Liver (tissue), 9 donors: Measurements from ENCODE around the gene DDX41. TPM values are rescaled to one million over a fixed set of nuclear protein-coding genes. Genes with fewer than 3 reads are reported as not detected.

ENCODE experiments used
- DNase-seq: peaks from one replicate; pipeline ENCODE4 v3.0.0-alpha.2; 2017; ENCODE audit warnings: low spot score
- H3K27ac ChIP-seq, 2 donors: one replicate each; pipeline ENCODE4 v1.7.0; 2013; ENCODE audit warnings: inconsistent platforms in 2 of 2, low read length in 2 of 2, control low read depth in 1 of 2, low read depth in 1 of 2, mild to moderate bottlenecking in 1 of 2
- H3K27me3 ChIP-seq, 4 donors: one replicate each; pipeline versions ENCODE4 v1.6.1 to v1.7.0; 2013; ENCODE audit warnings: low read length in 3 of 4, inconsistent platforms in 1 of 4, mild to moderate bottlenecking in 1 of 4, moderate library complexity in 1 of 4; ENCODE audit not compliant: control insufficient read depth in 4 of 4, insufficient read depth in 4 of 4
- H3K36me3 ChIP-seq, 4 donors: one replicate each; pipeline versions ENCODE4 v1.6.1 to v1.7.0; 2013; ENCODE audit warnings: low read length in 3 of 4, mild to moderate bottlenecking in 3 of 4, low read depth in 1 of 4, moderate library complexity in 1 of 4; ENCODE audit not compliant: control insufficient read depth in 4 of 4, insufficient read depth in 3 of 4
- H3K4me1 ChIP-seq, 4 donors: one replicate each; pipeline versions ENCODE4 v1.6.1 to v1.7.0; 2013; ENCODE audit warnings: low read length in 3 of 4, mild to moderate bottlenecking in 3 of 4, moderate library complexity in 1 of 4; ENCODE audit not compliant: control insufficient read depth in 4 of 4, insufficient read depth in 4 of 4
- H3K4me3 ChIP-seq, 3 donors: one replicate each; pipeline versions ENCODE4 v1.6.1 to v1.7.0; 2013; ENCODE audit warnings: low read length in 3 of 3, control low read depth in 1 of 3, low read depth in 1 of 3, mild to moderate bottlenecking in 1 of 3
- H3K9ac ChIP-seq, 2 donors: one replicate each; pipeline ENCODE4 v1.7.0; 2013; ENCODE audit warnings: low read length in 2 of 2, mild to moderate bottlenecking in 2 of 2, moderate library complexity in 2 of 2, control low read depth in 1 of 2, low read depth in 1 of 2
- H3K9me3 ChIP-seq, 4 donors: one replicate each; pipeline versions ENCODE4 v1.6.1 to v1.7.0; 2013; ENCODE audit warnings: low read length in 3 of 4; ENCODE audit not compliant: control insufficient read depth in 4 of 4
- CTCF ChIP-seq: fragments of 150-350 bp; IDR thresholded peaks from 2 replicates; pipeline ENCODE4 v1.5.1; 2017; ENCODE audit warnings: improper control_type of control experiment, low read depth, low read length; ENCODE audit not compliant: missing input control
- EGR1 ChIP-seq, 2 donors: IDR thresholded peaks; 2 replicates each; pipeline ENCODE4 v1.6.1; 2016 to 2018; ENCODE audit warnings: antibody characterized with exemption in 2 of 2, low read depth in 2 of 2
- FOXA1 ChIP-seq: IDR thresholded peaks from 2 replicates; pipeline ENCODE4 v1.6.1; 2016; ENCODE audit warnings: antibody characterized with exemption
- FOXA2 ChIP-seq: IDR thresholded peaks from 2 replicates; pipeline ENCODE4 v1.6.1; 2016; ENCODE audit warnings: antibody characterized with exemption
- GABPA ChIP-seq, 2 donors: IDR thresholded peaks in 1 of 2; conservative IDR thresholded peaks in 1 of 2; 2 replicates each; pipeline ENCODE4 v1.6.1; 2016; ENCODE audit warnings: antibody characterized with exemption in 2 of 2, mild to moderate bottlenecking in 1 of 2, moderate library complexity in 1 of 2
- HNF4A ChIP-seq, 2 donors: conservative IDR thresholded peaks; 2 replicates each; pipeline ENCODE4 v1.6.1; 2016; ENCODE audit warnings: antibody characterized with exemption in 2 of 2, mild to moderate bottlenecking in 2 of 2
- HNF4G ChIP-seq: IDR thresholded peaks from 2 replicates; pipeline ENCODE4 v1.6.1; 2016; ENCODE audit warnings: antibody characterized with exemption
- JUND ChIP-seq, 2 donors: IDR thresholded peaks; 2 replicates each; pipeline ENCODE4 v1.6.1; 2016; ENCODE audit warnings: antibody characterized with exemption in 2 of 2
- MAX ChIP-seq: IDR thresholded peaks from 2 replicates; pipeline ENCODE4 v1.6.1; 2016; ENCODE audit warnings: antibody characterized with exemption
- NR2F2 ChIP-seq: IDR thresholded peaks from 2 replicates; pipeline ENCODE4 v1.6.1; 2016; ENCODE audit warnings: antibody characterized with exemption
- RXRA ChIP-seq, 2 donors: IDR thresholded peaks; 2 replicates each; pipeline ENCODE4 v1.6.1; 2017 to 2018; ENCODE audit warnings: antibody characterized with exemption in 2 of 2, mild to moderate bottlenecking in 1 of 2
- SP1 ChIP-seq: IDR thresholded peaks from 2 replicates; pipeline ENCODE4 v1.6.1; 2018; ENCODE audit warnings: antibody characterized with exemption, mild to moderate bottlenecking
- TAF1 ChIP-seq: conservative IDR thresholded peaks from 2 replicates; pipeline ENCODE4 v1.6.1; 2016; ENCODE audit warnings: antibody characterized with exemption, mild to moderate bottlenecking
- YY1 ChIP-seq: IDR thresholded peaks from 2 replicates; pipeline ENCODE4 v1.6.1; 2016; ENCODE audit warnings: antibody characterized with exemption, mild to moderate bottlenecking
- ZBTB33 ChIP-seq: IDR thresholded peaks from 2 replicates; pipeline ENCODE4 v1.6.1; 2016; ENCODE audit warnings: antibody characterized with exemption
- WGBS: extraction: QIAGEN DNeasy Blood & Tissue Kit; methylation state at CpG from one replicate; pipeline ENCODE4 v1.1.7; 2013; 5-methylcytosine and 5-hydroxymethylcytosine counted together
- polyA plus RNA-seq, 2 donors: library from polyadenylated mRNA; stranded (reverse) in 1 of 2; unstranded in 1 of 2; fragments of 200-250 nt in 1 of 2; fragments of >200 nt in 1 of 2; fragmentation: Nextera tagmentation in 1 of 2; extraction: Ambion mirVana in 1 of 2; gene quantifications; one replicate each; pipeline versions ENCODE4 v1.2.1 to v1.2.3, GENCODE V29; 2013 to 2015
- total RNA-seq, 2 donors: library from RNA; depleted of rRNA; stranded (reverse); fragments of >200 nt; gene quantifications; one replicate each; pipeline ENCODE4 v1.2.3, GENCODE V29; 2014
- TF ChIP-seq, protein P1 (sequence below): IDR thresholded peaks from 2 replicates; pipeline ENCODE4 v1.6.1; 2016; ENCODE audit warnings: antibody characterized with exemption, mild to moderate bottlenecking
- TF ChIP-seq, protein P2 (sequence below): IDR thresholded peaks from 2 replicates; pipeline ENCODE4 v1.6.1; 2016; ENCODE audit warnings: antibody characterized with exemption
- donor health status: healthy.
- donor health status: healthy.
- donor health status: healthy.
- donor health status: healthy.
- donor health status: healthy.

DDX41 gene
- total and polyA plus RNA-seq, 4 donors = 20.4 to 58.5 (median 45.6) TPM

DNA sequence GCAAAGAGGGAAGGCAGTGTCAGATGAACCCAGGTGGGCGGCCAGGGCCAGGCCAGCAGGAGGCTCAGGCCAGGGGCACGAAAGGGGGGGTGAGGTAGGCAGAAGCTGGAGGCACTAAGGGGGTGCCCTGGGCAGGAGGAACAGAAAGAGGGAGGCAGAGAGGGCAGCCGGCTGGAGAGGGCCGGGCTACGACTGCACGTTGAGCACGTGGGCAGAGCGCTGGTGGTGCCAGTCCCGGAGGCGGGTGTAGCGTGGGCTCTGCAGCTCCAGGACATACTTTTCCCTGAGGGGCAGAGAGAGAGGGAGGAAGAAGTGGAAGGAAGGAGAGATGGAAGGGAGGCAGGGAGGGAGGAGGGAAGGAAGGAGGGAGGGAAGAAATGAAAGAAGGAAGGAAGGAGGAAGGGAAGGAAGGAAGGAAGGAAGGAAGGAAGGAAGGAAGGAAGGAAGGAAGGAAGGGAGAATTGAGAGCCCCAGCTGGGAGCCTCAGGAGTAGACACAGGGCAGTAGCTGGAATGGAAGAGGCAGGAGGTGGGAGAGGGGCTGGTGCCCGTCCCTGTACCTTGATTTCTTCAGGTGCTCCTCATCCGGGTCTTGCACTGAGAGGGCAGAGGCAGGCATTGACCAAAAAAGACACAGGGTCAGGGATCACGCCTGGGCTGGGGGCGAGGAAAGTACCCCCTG, 26.3 kb downstream of the DDX41 start:
- TF ChIP-seq HNF4A (conservative IDR thresholded peaks at IDR 0.05) (no peak), EGR1 (IDR thresholded peaks at IDR 0.05; ENCODE audit: low read depth in 2 of 2) (no peak), MAX (no peak), FOXA2 (no peak)
- Histone ChIP-seq H3K27me3 (no peaks in the 10 kb centered on the region), H3K4me1 (peaks cover 0 to 4% (median 0%) of the 10 kb centered on the region in 4 donors), H3K9ac (no peak overlapping the region), H3K9me3 (no peaks in the 10 kb centered on the region), H3K4me3 (no peak overlapping the region), H3K27ac (no peak overlapping the region), H3K36me3 (peaks cover 0 to 4% (median under 1%) of the 10 kb centered on the region in 4 donors)
- no peak for DNase-seq
- WGBS = 89% methylated on average over 15 of the region's 15 CpGs

- H3K4me3 ChIP-seq = no peak overlapping the region
- no peak for DNase-seq
- no peaks in the 10 kb centered on the region for H3K4me1 ChIP-seq
- peaks cover 0 to 4% (median under 1%) of the 10 kb centered on the region in 4 donors for H3K36me3 ChIP-seq
- H3K9me3 ChIP-seq = no peaks in the 10 kb centered on the region
- TF ChIP-seq, protein P1, sequence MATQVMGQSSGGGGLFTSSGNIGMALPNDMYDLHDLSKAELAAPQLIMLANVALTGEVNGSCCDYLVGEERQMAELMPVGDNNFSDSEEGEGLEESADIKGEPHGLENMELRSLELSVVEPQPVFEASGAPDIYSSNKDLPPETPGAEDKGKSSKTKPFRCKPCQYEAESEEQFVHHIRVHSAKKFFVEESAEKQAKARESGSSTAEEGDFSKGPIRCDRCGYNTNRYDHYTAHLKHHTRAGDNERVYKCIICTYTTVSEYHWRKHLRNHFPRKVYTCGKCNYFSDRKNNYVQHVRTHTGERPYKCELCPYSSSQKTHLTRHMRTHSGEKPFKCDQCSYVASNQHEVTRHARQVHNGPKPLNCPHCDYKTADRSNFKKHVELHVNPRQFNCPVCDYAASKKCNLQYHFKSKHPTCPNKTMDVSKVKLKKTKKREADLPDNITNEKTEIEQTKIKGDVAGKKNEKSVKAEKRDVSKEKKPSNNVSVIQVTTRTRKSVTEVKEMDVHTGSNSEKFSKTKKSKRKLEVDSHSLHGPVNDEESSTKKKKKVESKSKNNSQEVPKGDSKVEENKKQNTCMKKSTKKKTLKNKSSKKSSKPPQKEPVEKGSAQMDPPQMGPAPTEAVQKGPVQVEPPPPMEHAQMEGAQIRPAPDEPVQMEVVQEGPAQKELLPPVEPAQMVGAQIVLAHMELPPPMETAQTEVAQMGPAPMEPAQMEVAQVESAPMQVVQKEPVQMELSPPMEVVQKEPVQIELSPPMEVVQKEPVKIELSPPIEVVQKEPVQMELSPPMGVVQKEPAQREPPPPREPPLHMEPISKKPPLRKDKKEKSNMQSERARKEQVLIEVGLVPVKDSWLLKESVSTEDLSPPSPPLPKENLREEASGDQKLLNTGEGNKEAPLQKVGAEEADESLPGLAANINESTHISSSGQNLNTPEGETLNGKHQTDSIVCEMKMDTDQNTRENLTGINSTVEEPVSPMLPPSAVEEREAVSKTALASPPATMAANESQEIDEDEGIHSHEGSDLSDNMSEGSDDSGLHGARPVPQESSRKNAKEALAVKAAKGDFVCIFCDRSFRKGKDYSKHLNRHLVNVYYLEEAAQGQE = no peak
- TF ChIP-seq YY1 = no peak
- TF ChIP-seq CTCF = no peak
- TF ChIP-seq RXRA (IDR thresholded peaks at IDR 0.05) = no peak
- TF ChIP-seq GABPA (IDR thresholded peaks at IDR 0.05 in 1 of 2, conservative IDR thresholded peaks at IDR 0.05 in 1 of 2) = no peak
- TF ChIP-seq MAX = no peak
- no peak for TF ChIP-seq HNF4G
- no peak for TF ChIP-seq NR2F2
- no peak for TF ChIP-seq ZBTB33
- TF ChIP-seq, protein P2, sequence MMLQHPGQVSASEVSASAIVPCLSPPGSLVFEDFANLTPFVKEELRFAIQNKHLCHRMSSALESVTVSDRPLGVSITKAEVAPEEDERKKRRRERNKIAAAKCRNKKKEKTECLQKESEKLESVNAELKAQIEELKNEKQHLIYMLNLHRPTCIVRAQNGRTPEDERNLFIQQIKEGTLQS = no peak
- no peak for TF ChIP-seq JUND (IDR thresholded peaks at IDR 0.05)
- no peak for TF ChIP-seq EGR1 (IDR thresholded peaks at IDR 0.05; ENCODE audit: low read depth in 2 of 2)
- no peak for TF ChIP-seq SP1
- TF ChIP-seq FOXA1 = no peak
- no peak for TF ChIP-seq HNF4A (conservative IDR thresholded peaks at IDR 0.05)
- TF ChIP-seq TAF1 = no peak
- no peak overlapping the region for H3K27ac ChIP-seq
- H3K27me3 ChIP-seq = no peaks in the 10 kb centered on the region
- WGBS = 81% methylated on average over 26 of the region's 26 CpGs
- H3K9ac ChIP-seq = no peak overlapping the region
These were observed 27.5 kb downstream of the DDX41 start for GRCh38 chr5:177489119-177489716.
